Tibial nerve (tissue), 4 donors: ENCODE results near the gene MTHFD1L.

Experiments
- CTCF ChIP-seq, 5 experiments: fragments of 200-600 bp in 3 of 5; fragments of 450-650 bp in 2 of 5; sonication (generic) in 3 of 5; IDR thresholded peaks; one replicate each; pipeline ENCODE4 v1.5.1; 2016 to 2019; ENCODE audit warnings: antibody characterized with exemption in 5 of 5, mild to moderate bottlenecking in 3 of 5, moderate library complexity in 2 of 5
- EP300 ChIP-seq, 2 donors: sonication (generic); formaldehyde crosslinking; IDR thresholded peaks; one replicate each; pipeline ENCODE4 v1.6.1; 2017; ENCODE audit warnings: antibody characterized with exemption in 2 of 2, mild to moderate bottlenecking in 1 of 2
- POLR2A ChIP-seq, 2 donors: fragments of 450-650 bp; IDR thresholded peaks; one replicate each; pipeline ENCODE4 v1.6.1; 2017; ENCODE audit warnings: antibody characterized with exemption in 2 of 2, mild to moderate bottlenecking in 2 of 2, moderate library complexity in 2 of 2

- no peak for TF ChIP-seq CTCF (IDR thresholded peaks at IDR 0.05)
- no peak for TF ChIP-seq POLR2A (IDR thresholded peaks at IDR 0.05)
- TF ChIP-seq EP300 (IDR thresholded peaks at IDR 0.05): no peak
Measured at GRCh38 chr6:151018046-151018445, 152.5 kb downstream of the MTHFD1L start.
